Fibroblast of upper back skin (primary cell): Measurements from ENCODE around the gene EIF4G1.
"Not testable (repeated sequence)": the region's sequence is repeated elsewhere in the genome, so short reads cannot be mapped to it uniquely, and the experiment has no call there.

ENCODE experiments used
- DNase-seq: peaks from one replicate; pipeline ENCODE4 v3.0.0-alpha.2; 2013

EIF4G1 gene

DNA sequence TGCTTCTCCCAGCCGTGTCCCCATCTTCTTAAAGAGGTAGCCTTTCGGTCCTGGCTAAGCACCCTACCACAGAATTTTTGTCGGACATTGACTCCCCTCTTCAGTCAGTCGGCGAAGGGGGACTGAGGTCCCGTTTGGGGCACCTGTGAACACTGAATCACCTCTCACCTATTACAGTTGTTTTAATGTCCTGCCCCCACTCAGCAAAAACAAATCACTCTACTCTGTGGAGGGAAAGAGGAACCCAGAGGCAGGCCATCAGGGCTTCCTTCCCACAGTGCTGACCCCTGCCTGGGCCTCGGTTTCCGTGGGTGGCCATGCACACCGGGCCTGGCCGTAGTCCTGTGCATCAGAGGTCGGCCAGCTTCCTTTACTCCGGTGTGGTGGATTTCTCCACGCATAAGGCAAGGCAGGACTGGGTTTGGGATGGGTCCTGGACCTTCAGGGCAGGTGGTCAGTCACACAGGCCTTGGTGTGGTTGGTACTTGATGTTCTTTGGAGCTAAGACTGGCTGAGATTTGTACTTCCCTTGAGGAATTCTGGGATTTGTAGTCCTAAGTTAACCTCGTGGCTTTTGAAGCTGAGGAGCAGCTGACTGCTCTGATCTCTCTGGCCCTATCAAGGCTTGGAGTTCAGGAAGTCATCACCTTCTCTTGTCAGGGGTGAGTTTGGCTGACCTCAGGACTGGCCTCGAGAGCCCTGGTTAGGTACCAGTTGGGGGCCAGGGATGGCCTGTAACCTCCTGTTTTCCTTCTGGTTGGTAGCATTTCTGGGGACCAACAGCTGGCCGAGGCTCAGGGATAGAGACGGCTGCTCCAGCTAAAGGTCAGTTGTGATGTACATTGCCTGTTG, 22.4 kb downstream of the EIF4G1 start:
- DNase-seq, result peak; percentile 51

DNA sequence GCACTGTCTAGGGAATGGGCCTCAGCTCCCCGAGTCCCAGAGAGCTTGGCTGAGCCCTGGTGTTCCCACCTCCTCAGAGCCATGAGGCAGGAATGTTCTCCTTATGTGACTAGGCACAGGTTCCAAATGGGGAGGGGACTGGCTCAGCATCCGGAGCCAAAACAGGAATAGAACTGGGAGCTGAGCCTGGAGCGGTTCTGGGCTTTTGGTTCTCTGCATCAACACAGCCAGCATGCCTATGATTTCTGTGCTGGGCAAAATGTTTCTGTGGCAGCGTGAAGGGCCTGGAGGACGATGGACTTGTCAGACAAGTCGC, 23.0 kb downstream of the EIF4G1 start, which contains the start of gene FAM131A:
FAM131A (plus strand) TSS at position 202 of the 316 bp plus-strand sequence; CDS start at position 233, 31 bp downstream.
- peak; percentile 38 for DNase-seq

DNA sequence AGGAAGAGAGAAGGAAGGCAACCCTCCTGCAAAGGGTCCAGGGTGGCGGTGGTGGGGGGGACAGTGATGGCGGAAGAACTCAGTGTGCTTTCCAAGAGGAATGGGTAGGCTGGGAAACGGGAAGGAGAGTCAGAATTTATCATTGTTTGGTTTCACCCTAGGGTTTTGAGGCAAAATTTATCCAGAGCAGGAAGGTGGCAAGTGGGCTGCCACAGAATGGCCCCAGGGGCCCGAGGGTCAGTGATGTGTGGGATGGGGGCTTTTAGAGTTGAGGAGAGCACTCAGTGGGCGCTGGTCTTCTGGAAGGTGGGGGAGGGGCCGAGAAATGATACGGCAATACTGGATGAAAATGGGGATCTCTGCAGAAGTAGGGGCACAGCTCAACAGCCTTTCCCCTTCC, 23.6 kb downstream of the EIF4G1 start:
- DNase-seq, result no peak

DNA sequence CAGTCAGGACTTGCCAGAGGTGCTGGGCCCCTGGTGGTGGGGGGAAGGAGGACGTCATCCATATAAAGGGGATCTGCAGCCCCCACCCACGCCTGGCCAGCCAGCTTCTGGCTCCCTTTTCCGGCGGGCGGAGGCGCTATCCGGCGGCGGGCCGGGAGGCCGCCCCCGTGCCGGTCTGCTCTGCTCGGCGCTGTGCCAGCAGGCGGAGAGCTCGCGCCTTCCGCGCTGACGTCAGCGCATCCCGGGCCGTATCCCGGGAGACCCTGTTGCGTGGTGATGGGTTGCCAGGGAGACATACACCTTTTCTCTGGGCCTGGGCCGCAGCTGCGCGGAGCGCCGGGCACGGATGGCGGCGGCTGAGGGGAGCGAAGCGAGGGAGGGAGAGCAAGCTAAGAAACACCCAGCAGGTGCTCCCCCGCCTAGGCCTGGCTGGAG, 24.1 kb downstream of the EIF4G1 start:
- DNase-seq, result peak; percentile 82

DNA sequence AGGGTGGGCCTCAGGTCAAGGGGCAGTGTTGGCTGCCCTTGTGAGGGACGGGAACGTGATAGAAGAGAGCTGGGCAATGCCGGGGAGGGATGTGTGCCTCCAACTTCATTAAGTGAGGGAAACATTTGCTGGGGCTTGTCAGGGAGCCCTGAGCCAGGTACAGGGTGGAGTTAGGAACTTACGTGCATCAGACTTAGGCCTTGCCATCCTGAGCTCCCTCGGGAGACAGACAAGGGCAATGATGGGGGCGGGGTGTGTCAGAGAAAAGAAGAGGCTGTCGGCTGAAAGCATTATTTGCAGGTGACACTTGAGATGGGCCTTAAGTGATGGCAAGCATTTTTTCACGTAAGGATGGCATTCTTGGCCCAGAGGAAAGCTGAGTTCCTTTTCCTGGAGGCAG, 24.6 kb downstream of the EIF4G1 start:
- DNase-seq, result no peak

DNA sequence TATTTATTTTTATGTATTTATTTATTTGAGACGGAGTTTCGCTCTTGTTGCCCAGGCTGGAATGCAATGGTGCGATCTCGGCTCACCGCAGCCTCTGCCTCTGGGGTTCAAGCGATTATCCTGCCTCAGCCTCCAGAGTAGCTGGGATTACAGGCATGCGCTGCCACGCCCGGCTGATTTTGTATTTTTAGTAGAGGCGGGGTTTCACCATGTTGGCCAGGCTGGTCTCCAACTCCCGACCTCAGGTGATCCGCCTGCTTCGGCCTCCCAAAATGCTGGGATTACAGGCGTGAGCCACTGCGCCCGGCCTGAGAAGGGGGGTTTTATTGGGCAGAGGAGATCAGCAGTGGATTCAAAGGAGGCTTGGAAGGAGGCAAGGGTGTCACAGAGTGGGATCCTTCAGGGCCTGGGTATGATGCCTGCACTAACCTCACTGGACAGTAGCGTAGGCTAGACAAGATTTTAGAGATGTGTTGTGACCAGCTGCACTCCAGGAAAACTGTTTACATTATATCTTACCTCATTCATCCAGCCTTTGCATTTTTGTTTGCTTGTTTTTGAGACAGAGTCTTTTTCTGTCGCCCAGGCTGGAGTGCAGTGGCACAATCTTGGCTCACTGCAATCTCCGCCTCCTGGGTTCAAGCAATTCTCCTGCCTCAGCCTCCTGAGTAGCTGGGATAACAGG, 25.2 kb downstream of the EIF4G1 start:
- not testable (repeated sequence) for DNase-seq

DNA sequence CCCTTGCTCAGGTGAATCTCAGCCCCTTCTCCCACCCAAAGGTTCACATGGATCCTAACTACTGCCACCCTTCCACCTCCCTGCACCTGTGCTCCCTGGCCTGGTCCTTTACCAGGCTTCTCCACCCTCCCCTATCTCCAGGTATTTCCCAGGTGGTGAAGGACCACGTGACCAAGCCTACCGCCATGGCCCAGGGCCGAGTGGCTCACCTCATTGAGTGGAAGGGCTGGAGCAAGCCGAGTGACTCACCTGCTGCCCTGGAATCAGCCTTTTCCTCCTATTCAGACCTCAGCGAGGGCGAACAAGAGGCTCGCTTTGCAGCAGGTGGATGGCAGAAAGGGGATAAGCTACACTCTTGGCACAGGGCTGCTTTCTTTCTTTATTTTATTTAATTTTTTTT, 27.5 kb downstream of the EIF4G1 start:
- DNase-seq, result no peak

DNA sequence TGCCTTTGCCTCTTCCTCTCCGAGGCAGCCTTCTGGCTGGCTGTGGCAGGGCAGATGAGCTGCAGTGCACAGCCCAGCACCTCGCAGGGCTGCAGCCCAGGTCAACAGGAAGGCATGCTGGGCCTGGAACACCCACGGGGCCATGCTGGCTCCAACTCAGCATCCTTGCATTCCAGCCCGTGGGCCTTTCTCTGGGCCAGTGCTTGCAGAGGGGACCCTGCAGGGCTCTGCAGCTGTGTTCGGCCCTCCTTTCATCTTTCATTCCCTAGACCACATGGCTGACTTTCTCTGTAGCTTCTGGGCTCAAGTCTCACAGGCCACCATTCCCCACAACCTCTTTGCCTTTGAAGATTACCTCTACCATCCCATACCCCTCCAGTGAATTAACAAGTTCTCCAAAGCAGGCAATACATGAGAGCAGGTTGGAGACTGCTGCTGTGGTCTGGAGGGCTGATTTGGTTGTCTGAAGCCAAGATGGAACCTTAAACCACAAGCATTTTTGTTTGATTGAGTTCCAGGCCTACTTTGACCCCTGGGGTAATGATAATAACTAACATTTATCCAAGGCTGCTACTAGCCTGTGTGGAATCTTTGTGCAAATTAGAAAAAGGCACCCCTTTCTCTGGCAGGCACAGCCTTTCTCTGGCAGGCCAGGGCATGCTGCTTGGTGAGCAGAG, 28.9 kb downstream of the EIF4G1 start:
- DNase-seq, result peak; percentile 29

DNA sequence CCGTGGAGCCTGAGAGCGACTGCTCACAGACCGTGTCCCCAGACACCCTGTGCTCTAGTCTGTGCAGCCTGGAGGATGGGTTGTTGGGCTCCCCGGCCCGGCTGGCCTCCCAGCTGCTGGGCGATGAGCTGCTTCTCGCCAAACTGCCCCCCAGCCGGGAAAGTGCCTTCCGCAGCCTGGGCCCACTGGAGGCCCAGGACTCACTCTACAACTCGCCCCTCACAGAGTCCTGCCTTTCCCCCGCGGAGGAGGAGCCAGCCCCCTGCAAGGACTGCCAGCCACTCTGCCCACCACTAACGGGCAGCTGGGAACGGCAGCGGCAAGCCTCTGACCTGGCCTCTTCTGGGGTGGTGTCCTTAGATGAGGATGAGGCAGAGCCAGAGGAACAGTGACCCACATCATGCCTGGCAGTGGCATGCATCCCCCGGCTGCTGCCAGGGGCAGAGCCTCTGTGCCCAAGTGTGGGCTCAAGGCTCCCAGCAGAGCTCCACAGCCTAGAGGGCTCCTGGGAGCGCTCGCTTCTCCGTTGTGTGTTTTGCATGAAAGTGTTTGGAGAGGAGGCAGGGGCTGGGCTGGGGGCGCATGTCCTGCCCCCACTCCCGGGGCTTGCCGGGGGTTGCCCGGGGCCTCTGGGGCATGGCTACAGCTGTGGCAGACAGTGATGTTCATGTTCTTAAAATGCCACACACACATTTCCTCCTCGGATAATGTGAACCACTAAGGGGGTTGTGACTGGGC, 30.3 kb downstream of the EIF4G1 start:
- DNase-seq, result no peak

DNA sequence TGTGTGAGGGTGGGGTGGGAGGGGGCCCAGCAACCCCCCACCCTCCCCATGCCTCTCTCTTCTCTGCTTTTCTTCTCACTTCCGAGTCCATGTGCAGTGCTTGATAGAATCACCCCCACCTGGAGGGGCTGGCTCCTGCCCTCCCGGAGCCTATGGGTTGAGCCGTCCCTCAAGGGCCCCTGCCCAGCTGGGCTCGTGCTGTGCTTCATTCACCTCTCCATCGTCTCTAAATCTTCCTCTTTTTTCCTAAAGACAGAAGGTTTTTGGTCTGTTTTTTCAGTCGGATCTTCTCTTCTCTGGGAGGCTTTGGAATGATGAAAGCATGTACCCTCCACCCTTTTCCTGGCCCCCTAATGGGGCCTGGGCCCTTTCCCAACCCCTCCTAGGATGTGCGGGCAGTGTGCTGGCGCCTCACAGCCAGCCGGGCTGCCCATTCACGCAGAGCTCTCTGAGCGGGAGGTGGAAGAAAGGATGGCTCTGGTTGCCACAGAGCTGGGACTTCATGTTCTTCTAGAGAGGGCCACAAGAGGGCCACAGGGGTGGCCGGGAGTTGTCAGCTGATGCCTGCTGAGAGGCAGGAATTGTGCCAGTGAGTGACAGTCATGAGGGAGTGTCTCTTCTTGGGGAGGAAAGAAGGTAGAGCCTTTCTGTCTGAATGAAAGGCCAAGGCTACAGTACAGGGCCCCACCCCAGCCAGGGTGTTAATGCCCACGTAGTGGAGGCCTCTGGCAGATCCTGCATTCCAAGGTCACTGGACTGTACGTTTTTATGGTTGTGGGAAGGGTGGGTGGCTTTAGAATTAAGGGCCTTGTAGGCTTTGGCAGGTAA, 31.1 kb downstream of the EIF4G1 start:
- DNase-seq, result peak; percentile 46

DNA sequence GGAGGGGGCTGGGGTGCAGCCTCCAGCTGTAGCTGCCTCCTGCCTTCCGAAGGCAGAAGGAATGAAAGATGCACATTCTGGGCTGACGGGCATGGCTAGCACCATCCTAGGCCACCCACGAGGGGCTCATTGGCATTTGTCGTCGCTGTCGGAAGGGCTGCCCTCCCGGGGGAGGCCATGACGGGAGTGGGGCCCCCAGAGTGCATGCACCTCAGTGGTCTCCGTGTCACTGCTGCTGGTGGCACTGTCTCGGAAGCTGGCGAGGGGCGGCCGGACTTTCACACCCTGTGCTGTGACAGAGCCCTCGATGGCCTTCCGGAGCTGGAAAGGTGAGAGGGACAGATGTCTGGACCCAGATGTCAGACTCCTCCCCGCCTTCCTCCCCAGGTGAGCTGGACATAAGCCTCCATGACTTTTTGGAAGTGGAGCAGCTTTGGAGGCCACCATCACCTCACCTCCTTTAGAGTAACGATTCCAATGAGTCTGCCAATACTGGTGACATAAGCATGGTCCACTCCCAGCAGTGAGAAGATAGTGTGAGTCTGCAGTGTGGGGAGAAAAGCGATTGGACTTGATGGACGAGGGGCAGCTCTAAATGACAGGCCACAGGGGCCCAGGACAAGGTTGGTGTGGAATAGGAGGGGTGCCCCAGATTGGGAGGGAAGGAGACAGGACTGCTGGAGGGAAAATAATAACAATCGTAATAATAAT, 32.2 kb downstream of the EIF4G1 start:
- DNase-seq, result no peak

DNA sequence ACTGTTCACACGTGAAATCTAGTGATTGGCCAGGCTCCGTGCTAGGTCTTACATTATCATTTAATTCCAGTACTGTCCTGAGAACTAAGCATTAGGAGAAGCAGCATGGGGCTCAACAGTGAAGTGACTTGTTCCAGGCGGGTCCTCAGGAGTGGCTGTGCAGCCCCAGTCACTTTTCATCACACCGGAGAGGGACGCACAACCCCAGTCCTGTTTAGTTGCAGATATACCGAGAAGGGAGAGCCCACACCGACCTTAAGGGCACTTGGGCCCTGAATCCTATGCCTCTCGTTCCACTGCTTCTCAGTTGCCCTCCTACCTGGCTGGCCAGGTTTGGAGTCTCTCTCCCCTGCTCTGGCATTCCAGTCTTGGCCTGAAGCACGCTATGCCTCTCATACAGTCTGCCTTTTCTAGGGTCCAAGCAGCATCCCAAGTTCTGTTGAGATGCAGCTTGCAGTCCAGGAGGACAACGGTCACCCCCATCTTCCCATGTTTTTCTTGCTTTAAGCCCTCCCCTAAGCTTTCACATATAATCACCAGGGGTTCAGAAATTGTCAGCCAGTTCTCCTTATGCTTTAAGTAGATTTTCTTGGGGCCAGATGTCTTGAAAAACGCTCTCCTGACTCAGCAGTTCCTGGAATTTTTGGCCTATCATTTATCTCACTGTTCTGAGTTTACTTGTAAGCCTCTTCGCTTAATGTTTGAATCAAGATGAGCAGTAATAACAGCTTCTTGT, 33.1 kb downstream of the EIF4G1 start:
- peak; percentile 55 for DNase-seq

DNA sequence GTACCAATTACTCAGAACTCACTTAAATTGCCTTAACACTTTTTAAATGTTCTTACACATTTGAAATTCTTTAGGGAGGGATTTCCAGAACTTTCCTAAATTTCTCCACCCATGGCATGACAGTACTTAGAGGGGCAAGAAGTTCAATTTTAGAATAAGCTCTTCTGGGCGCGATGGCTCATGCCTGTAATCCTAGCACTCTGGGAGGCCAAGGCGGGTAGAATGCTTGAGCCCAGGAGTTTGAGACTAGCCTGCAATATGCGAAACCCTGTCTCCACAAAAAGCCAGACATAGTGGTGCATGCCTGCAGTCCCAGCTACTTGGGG, 33.6 kb downstream of the EIF4G1 start:
- no peak for DNase-seq

DNA sequence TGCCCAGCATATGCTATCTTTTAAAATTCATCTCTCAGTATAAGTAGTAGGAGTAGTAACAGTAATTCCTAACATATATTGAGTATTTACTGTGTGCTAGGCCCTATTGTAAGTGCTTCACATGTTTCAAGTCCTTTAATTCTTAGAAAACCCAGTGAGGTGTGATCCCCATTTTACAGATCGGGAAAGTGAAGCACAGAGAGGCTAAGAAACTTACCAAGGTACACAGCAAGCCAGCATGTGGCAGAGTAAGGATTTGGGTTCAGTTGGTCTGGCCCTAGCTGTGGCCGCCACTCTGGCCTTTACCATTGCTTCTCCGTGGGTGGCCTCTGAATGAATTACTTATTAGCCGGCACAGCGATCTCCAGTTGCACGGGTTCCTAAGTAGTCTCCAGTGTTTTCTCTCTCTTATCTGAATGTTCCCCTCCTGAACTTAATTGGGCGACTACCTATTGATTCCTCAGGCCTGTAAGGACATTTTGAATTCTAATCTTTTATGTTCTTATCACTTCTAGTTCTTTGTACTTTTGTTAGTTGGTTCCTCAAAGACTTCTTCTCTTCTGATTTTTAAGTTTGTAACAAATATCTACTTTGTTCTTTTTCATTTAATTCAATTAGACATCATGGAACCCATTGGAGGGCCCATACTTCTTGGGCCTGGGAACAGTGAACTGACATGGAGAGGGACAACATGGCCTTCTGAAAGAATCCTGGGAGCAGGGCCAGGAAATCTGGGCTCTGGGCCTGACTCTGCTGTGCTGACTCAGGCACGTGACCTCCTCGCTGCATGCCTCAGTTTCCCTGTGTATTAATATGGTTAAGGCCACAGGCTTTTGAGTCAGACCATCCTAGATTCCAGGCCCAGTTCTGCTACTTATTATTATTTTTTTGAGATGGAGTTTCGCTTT, 35.4 kb downstream of the EIF4G1 start:
- DNase-seq, result no peak

DNA sequence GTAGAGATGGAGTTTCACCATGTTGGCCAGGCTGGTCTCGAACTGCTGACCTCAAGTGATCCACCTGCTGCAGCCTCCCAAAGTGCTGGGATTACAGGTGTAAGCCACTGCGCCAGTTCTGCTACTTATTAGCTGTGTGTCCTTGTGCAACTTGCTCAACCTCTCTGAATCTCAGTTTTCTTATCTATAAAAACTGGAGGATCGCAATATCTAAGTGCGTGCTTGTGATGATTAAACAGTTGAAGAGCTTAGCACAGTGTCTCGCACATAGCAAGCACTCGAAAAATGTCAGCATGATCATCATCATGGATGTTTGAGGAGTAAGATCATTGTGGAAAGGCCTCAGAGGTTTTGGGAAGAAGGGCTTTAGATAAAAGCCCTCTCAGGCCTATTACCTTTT, 36.2 kb downstream of the EIF4G1 start:
- DNase-seq, result no peak

DNA sequence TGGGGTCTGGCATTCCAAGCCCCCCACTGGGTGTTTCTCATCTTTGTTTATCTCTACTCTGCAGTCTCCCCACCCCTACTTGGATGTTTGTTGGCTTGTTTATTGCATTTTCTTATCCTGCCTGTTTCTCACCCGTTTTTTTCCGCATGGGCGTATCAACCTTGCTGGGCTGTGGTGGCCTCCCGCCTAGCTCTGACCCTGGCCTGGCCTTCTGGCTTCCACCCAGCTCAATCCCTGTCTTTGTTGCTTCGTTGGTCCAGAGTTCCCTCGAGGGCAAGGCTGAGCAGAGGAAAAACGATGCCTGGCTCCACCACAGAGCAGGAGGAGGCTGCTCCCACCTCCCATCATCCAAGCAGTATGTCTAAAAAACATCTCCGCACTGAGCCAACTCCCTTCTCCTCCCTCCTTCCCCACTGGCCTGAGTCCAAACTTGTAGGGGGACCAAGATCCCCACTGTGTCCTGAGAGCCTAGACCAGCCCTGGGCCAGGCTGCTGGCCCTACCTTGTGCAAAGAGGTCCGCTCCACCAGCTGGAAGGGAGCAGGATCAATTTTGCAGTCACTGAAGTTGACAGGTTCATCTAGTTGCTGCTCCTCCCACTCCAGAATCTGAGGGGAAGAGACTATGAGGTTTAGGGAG, 37.2 kb downstream of the EIF4G1 start:
- no peak for DNase-seq

DNA sequence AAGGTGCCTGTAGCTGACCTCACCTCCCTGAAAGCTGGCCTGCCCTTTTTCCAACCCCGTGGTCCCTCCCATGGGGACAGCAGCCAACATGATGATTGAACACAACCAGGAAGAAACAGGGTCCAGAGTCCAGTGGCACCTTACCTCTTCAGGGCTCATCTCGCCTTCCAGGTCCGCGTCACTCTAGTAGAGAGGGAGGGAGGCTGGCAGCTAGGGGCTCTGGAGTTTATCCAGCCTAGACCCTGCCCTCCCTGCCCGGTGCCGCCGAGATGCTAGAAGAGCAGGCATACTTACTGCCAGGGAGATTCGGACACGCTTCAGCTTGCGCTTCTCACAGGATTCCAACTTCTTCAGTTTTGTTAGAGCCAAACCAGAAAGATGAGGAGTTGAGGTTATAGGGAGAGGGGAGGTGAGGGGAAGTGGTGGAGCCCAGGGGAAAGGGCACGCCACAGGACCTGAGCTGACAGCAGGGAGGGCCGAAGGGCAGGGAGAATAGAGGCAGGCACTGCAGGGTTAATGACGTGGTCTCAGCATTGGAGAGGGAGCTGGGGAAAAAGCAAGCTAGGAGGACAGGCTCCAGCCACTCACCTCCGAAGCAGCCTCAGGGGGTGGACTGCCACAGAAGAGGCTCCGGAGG, 37.9 kb downstream of the EIF4G1 start:
- DNase-seq, result no peak

DNA sequence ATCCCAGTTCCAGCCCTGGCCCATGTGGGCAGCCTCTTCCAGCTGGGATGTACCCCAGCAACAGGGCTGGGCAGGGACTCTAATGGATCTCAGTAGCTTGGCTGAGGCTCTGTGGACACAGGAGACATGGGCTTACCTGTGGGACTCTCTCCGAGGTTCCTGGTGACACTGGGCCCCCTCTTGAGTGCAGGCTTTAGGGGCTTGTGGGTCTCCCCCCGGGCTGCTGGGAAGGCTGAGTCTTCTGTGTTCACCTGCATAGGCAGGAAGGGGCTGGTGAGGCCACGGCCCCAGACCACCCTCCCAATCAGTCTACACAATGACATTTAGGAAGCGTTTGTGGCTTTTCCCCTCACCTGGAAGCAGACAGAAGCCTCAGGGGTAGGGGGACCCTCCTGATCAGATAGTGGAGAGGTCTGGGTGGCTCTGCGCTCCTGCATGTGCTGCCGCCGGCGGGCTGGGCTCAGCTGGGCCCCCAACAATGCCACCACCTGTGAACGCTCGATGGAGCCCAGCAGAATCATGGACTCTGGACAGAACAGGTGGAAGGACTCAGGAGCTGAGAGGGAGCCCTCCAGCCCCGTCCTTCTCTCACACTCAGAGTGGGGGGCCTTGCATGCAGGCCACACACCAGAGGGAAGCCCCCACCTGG, 38.6 kb downstream of the EIF4G1 start:
- DNase-seq, result no peak
